Stimulated activated CD4-positive, alpha-beta T cell treated with anti-CD3 and anti-CD28 coated beads, Interleukin-12 subunit alpha, Interleukin-12 subunit beta, amount 100 ng/mL, for 4 hours (primary cell): Measurements from ENCODE around the gene CHPF.

Experiments used
- DNase-seq: peaks from one replicate; pipeline ENCODE4 v3.0.0-alpha.2; 2020

CHPF gene

DNA sequence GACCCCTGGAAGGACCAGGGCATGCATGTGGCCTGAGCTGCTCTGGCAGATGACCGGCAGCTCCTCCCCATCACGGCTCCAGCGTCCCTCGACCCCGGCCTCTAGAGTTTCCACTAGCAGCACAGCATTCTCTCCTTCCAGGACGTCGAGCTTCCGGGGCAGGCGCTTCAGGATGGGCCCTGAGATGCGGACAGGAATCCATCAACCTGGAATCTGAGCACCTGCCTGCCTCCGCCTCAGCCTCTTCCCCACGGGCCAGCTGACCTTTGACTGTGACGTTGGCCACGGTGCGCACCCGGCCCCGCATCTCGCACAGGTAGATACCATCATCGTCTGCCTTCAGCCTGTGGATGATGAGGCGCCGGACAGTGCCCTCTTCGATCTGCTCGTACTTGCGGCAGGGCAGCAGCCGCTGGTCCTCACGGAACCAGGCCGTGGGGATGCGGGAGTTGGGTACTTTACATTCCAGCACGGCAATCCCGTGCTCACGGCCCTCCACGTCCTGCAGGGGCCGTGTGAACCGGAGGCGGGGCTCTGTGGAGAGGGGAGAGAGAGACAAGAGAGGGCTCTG lies 24.3 kb upstream of the CHPF start:
- no peak for DNase-seq

DNA sequence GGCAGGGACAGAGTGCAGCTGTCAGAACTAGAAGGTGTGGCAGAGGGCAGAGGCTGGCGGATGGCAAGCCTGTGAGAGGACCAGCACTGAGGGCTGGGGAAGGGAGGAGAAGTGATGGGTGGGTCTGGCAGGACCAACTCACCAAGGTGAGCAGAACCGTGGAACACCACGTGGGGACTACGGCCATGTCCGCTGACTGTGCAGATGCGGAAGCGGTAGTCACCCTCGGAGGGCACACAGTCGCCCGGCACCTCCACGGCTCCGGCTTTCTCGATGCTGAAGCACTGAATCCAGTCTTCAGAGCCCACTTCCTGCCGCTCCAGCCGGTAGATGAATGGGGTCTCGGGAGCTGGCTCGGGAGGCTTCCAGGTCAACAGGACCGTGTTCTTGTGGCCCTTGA lies 23.5 kb upstream of the CHPF start:
- DNase-seq = no peak

DNA sequence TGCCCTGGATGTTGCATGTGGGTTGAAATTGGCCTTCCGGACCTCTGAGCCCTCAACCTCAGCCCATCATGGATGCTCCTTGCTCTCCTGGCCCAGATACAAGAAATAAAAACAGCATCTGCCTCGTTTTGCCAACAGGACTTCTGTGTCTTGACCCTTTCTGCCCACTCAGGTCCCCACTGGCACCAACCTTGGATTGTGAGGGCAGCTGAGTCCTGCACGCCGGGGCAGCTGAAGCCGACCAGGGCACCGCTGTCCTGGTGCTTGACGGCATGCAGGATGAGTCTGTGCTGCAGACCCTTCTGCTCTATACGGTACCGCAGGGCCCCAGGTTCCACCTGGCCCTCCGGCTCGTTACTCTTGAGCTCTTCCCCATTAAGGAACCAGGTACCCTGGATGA lies 23.0 kb upstream of the CHPF start:
- DNase-seq = no peak

DNA sequence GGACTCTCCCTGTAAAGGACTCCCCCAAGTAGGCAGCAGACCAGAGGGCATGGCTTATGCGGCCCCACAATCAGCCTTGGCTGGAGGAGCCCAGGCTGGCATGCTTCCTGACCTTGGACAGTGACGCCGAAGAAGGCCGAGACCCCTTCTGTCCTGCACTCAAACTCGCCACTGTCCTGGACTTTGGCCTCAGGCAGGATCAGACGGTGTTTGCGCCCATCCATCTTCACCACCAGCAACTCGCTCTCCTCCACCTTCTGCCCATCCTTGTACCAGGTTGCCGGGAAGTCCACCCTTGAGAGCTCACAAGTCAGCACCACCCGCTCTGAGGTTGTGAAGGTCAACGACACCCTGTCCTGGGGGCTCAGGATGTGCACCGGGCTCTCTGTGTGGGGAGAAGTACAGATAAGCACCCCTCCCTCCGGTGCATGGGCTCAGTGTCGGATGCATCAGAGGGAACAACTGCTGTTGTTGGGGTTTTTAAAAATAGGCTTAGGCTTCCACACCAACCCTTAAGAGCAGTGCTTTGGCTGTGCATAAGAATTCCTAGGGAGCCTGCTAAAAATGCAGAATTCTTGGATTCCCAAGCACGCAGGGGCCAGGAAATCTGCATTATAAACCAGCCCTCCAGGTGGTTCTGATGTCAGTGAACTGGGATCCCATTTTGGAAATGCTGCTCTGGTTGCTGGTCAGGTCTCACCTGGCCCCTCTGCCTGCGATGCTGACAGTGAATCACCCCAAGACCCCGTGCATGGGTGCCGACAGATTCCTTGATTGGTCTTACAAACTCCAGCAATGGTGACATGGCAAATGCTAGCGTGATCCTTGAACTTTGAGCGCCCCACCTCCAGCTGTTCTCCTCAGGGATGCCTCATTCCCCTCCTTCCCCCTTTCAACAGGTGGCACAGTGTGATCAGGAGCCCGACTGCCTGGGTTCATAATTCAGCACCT lies 21.8 kb upstream of the CHPF start:
- no peak for DNase-seq

DNA sequence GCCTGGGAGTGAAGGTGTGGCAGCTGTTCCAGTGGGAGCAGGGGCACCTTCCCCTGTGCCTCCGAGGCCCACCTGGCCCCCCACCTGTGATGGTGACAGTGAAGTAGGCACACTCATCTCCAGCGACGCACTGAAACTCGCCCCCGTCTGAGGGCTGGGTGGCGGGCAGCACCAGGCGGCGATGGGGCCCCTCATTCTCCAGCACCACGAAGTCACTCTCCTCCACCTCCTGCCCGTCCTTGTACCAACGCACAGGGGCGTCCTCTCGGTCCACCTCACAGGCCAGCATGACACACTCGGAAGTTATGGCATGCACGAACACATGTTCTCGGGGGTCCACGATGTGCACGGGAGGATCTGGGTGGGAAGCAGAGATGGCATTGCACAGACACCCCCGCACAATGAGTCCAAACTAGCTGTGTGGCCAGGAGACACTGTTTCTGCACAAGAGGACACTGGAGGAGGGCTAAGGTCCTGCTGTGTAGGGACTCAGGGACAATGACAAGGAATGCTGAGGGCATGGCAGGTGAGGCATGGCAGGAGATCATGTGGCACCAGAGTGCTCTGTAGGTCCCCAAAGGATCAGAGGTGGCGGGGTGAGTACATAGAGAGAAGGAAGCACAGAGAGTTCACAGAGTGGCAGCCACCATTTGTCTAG lies 19.8 kb upstream of the CHPF start:
- DNase-seq = no peak

DNA sequence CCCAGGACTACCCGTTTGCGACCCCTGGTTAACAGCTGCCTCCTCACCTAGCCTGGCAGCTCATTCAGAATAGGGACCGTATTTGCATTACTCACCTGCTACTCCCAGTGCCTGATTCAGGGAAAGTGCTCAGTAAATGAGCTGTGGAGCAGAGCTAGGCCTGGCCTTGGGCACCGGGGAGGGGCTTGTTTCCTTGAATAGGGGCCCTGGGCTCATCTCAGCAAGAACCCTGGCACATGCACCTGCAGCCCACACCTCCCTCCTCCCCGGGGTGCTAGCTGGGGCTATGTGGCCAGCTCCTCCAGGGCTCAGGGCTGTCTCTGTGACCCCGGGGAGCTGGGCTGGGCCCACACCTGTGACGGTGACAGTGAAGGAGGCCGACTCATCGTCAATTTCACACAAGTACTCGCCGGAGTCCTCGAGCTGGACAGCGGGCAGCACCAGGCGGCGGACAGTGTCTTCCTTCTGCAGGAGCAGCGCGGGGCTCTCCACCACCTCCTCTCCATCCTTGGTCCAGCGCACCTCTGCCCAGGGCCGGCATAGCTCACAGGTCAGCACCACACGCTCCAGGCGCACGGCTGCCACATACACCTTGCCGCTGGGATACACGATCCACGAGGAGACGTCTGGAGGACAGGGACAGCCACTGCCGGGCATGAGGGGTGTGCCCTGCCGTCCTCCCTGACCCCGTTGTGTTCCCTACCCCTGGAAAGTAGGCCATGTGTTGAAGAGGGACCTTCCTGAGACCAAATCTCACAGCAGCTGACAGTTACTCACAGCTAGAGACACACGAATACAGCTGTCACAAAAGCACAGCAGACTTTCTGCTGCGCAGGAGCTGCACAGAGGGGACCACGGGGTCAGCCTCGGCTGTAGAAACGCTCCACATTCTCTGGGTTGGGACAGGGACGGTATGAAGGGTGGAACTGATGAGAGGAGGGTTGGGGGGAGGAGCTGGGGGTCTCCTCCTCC lies 18.7 kb upstream of the CHPF start:
- no peak for DNase-seq

DNA sequence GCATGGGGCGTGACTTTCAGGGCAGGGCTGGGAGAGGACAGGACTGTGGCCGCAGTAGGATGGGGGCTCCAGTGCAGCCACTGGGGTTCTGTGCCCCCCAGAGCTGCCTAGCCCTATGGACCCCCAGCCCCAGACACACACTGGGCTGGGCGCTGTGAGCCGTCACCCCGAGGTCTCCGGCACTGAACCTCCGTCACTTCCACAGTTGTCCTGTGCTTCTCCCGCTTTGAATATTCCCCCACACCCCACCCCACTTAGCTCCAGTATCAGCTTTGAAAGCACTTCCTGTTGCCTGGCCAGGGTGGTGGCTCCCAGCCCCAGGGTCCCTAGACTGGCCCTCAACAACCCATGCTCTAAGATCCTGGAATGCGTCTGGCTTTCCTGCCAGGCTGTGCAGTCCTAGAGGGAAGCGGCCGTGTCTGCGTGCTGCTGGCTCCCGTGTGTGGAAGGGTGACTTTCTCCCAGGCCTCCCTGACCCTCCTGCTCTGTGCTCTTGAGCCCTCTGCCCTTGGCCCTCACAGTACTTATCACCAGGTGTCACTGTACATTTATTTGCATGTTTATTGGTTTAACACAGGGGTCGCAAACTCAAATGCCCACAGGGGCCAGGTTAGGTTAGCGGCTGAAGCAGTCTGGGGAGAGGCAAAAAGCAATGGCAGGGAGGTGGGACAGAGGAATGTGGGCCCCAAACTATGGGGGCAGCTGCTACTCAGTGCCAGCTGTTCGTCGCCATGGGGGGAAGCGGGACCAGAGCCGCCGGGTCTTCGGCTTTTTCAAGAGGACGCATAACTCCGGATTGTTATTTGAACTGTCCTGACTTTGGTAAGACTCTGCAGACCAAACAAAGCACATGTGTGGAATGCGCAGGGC lies 17.8 kb upstream of the CHPF start:
- DNase-seq = no peak

DNA sequence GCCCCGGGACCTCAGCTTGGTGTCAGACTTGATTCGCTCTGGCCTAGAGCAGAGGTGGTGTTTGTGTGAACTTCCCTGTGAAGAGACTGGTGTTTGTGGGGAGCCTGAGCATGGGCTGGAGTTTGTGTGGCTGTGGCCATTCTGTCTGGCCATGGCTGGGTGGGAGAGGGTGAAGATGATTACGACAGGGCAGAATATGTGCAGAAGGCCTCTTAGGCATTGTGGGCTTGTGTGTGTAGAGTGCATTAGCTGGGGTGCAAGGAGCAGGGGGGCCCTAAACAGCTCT lies 17.2 kb upstream of the CHPF start:
- DNase-seq = no peak

DNA sequence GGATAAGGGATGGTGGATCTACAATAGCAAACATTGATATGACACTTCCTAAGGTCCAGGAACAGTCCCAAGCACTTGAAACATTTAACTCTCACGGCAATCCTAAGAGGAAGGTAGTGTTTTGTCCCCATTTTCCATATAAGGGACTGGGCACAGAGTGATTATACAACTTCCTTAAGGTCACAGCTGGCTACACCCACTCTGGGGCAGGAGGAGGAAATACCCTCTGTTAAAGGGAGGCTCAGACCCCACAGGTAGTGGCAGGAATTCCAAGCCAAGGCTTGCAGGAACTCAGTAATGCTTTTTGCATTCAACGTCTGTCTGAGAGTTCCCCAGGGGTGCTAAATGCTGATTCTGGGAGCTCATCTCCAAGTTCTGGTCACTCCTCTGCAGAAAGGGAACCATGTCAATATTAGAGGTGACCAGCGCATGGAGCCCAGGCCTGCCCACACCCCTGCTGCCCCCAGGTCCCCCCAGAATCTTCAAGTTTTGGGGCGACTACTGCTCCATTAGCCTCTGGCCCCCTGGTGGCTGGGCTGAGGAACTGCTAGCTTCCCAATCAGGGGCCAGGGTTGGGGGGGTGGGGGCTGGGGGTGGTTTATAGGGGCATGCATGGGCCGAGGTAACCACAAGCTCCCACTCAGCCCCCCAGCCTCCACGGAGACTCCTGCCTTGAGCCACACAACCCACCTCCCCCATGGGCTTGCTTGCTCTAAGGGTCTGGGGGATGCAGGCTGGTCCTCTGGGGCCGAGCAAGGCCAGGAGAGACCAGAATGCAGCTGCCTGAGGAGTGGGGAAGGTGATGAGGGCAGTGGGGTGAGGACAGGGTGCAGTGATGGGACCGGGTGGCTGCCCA lies 16.7 kb upstream of the CHPF start:
- no peak for DNase-seq

DNA sequence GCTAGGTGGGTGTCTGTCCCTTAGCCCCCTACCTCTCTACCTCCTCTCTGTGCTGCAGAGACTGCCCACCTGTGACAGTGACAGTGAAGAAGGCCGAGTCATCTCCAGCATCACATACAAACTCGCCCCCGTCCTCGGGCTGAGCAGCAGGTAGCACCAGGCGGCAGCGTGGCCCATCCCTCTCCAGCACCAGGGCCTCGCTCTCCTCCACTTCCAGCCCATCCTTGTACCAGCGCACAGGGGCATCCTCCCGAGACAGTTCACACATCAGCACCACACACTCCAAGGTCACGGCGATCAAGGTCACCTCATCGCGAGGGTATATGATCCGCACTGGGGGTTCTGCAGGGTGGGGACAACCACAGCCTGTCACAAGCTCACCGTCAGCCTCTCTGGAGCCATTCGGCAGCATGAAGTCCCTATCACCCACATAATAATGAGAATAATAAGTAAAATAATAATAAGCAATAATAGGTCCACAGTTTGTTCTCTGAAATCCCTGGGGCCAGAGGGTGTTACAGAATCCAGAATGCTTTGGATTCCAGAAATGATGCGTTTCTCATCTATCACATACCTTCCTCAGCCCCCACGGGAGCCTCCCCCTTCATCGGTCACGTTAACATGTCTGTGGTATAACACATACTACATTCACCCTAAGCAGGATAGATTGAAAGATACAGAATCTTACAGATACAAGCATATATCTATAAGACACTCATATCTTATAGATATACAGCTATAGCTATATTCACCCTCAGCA lies 15.7 kb upstream of the CHPF start:
- no peak for DNase-seq

DNA sequence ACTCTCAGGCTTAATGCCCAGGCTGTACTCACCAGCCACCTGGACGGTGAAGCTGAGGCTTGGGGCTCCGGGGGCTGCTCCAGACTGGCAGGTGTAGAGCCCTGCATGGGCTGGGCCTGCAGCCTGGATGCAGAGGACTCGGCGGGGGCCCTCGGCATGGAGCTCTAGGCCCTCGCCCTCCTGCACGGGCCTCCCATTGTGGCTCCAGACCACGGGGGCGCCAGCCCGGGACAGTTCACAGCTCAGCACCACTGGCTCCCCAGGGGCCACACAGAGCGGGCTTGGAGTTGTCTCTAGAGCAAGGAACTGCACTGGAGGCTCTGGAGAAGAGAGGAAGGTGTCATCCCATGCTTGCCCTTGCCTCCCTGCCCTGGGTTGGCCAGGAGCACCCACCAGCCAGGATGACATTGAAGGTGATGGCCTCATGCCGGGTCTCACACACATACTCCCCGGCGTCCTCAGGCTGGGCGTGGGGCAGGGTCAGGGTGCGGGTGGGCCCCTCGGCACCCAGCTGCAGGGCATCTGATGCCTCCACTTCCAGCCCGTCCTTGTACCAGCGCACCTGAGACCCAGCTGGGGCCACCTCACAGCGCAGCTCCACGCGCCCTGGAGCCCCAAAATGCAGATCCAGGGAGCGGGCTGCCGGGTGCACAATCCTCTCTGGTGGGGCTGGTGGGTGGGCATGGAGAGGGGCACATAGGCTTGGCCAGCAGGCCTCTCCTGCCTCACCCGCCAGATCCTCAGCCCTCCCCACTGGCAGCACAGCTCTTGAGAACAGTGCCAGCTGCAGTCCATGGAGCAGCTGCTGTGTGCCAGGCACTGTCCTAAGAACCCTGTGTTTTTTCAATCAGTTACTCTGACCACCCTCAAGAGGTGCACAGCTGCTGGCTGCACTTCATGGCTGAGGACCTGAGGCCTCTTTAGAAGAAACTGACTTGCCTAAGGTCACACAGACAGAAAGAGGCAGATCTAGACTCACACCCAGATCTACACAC lies 14.5 kb upstream of the CHPF start:
- DNase-seq = no peak

DNA sequence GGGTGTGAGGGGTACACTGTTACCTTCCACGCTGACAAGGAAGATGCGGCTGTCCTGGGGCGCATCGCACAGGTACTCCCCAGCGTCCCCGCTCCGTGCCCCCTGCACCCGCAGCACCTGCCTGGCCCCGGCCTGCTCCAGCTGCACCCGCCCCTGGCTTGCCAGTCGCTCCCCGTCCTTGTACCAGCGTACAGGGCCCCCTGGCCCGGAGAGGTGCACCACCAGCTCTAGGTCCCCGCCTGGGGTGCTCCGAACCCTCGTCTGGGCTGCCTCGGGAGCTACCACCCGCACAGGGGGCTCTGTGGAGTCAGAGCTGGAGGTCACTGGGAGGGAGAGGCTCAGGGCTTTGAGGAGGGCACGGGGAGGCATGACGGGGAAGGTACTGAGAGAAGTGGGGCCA lies 13.7 kb upstream of the CHPF start:
- DNase-seq = no peak

DNA sequence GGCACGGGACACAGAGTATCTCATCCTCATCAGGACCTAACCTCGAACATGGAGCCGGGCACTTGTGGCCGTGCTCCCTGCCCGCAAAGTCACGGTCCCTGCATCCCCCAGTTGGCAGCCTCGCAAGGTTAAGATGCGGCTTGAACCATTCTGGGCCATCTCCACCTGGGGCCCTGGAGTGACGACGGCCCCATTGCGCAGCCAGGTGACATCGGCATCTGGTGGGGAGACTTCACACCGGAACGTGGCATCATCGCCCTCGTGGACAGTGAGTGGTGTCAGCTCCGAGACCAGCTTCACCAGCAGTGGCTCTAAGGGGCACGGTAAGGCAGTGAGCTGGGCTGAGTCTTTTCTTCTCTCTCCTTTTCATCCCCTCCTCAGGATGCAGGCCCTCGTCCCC lies 12.8 kb upstream of the CHPF start:
- DNase-seq = no peak

DNA sequence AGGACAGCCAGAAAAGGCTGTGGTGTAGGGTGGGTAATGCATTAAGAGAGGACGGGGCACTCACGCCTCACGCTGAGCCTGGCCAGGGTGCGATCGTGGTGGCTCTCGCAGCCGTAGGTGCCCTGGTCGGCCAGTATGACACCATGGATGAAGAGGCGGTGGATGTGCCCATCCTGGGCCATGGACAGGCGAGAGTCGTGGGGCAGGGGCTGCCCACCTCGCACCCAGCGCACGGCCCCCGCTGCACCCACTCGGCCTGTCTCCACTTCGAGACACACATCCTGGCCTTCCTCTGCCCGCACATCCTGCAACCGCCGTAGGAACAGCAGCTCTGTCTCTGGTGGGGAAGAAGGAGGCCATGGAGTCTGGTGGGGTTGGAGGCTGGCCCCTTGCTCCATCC lies 12.3 kb upstream of the CHPF start:
- no peak for DNase-seq

DNA sequence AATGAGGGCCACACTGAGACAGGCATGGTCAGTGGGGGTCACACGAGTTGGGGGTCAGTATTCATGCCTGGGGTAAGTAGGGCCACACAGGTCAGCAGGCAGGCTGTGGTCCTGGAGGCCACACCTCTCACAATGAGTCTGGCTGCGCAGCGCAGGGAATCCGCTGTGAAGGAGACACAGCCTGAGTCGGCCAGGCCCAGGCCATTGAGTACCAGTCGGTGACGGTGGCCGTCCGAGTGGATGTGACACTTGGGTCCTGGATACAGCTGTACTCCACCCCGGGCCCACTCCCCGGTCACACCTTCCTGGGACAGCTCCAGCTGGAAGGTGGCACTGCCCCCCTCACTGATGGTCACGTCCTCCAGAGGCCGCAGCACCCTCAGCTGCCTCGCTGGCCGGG lies 10.7 kb upstream of the CHPF start:
- DNase-seq = no peak

DNA sequence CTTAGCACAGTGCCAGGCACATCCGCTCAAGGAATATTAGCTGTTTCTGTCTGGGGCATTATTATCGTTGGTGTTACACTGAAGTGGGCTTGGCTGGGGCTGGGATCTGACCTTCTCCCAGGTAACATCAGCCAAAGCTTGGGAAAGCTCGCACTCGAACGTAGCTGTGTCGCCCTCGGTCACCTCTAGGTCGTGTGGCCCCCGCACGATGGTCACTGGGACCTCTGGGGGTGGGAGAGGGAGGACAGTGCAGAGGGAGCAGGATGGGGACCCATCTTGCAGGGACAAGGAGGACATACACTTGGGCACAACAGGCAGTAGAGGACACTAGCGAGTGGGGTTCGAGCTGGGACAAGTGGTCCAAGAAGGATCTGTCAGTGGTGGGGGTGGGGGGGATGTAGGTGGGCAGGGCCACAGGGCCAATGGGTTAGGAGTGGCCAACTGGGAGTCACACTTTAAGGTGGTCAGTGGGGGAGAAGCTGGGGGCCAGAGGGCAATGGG lies 9.9 kb upstream of the CHPF start:
- DNase-seq = no peak

DNA sequence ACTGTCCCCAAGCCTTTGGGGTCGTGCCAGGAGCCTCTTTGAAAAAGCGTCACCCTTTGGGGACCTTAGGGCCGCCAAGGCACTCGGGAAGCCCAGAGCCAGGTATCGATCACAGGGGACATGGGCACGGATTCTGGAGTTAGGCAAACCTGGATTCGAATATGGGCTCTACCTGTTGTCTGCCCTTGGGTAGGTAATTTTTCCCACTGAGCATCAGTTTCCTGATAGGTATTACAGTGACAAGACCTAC lies 9.5 kb upstream of the CHPF start:
- DNase-seq = no peak

DNA sequence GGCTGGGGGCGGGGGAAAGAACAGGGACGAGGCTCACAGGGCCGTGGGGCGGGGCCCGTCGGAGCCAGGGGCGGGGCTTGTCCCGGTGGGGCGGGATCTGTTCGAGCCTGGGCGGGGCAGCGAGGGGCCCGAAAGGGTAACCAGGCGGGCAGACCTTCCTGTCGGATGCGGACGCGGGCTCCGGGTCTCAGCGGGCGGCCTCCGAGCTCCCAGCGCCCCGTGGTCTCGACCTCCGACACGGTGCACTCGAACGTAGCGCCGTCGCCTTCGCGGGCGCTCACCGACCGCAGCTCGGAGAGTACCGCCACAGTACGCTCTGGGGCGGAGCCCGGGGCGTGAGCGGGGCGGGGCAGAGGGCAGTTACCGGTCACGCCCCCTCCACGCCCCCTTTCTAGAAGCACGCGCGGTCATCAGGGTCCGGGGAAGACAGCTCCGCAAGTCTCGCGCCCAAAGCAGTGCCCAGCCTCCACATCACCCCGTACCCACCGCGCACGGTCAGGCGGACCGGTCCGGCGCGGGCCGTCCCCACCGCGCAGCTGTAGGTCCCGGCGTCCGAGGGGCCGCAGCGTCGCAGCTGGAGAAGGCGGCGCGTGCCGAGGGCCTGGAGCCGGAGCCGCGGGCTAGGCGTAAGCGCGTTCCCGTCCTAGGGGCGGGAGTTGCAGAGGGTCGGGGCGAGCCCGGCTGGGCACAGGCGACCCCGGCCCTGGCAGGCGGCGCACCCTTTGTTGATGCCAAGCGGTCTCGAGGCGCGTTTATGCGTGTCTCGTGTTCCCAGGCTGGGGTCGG lies 9.0 kb upstream of the CHPF start:
- peak; percentile 81 for DNase-seq
